Measurements from ENCODE around the gene TRIM69.
"Not testable (repeated sequence)": the region's sequence is repeated elsewhere in the genome, so short reads cannot be mapped to it uniquely, and the experiment has no call there.

Gene TRIM69

DNA sequence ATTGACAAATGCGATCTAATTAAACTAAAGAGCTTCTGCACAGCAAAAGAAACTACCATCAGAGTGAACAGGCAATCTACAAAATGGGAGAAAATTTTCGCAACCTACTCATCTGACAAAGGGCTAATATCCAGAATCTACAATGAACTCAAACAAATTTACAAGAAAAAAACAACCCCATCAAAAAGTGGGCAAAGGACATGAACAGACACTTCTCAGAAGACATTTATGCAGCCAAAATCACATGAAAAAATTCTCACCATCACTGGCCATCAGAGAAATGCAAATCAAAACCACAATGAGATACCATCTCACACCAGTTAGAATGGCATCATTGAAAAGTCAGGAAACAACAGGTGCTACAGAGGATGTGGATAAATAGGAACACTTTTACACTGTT is 7.1 kb downstream of the TRIM69 start:
- not testable (repeated sequence) for DNase-seq

DNA sequence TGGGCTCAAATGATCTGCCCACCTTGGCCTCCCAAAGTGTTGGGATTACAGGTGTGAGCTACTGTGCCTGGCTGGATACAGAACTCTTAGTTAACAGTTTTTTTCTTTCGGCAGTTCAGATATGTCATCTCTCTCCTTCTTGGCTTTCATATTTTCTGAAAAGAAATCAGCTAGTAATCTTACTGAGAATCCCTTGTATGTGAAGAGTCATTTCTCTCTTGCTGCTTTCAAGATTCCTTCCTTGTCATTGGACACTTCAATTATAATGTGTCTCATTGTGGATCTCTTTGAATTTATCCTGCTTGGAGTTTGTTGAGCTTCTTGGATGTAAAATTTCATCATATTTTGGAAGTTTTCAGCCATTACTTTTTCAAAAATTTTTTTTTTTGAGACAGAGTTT is 17.0 kb downstream of the TRIM69 start:
- DNase-seq, result no peak

GRCh38 chr15:44763187-44763586 is 26.9 kb downstream of the TRIM69 start:
- DNase-seq, result no peak

GRCh38 chr15:44763848-44764247 is 27.5 kb downstream of the TRIM69 start:
- no peak for DNase-seq

DNA sequence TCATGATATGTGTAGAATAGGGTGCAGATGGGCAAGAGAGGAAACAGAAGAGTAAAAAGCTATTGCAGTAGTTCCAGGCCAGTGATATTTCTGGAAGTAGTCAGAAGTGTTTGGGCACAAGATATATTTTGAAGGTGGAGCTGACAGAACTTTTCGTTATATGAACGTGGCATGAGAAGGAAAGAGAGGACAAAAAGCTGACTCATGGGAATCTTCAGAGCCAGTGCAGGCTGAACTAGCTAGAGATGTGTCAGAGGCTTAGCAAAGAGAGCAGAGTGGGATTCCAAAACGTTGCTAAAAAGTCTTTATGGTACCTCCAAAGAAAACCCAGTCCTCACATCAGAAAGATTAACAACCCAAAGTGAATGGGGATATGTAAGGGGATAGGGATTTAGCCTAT is 28.7 kb downstream of the TRIM69 start:
- DNase-seq, result no peak

GRCh38 chr15:44769521-44769920 is 33.2 kb downstream of the TRIM69 start:
- DNase-seq, result no peak

DNA sequence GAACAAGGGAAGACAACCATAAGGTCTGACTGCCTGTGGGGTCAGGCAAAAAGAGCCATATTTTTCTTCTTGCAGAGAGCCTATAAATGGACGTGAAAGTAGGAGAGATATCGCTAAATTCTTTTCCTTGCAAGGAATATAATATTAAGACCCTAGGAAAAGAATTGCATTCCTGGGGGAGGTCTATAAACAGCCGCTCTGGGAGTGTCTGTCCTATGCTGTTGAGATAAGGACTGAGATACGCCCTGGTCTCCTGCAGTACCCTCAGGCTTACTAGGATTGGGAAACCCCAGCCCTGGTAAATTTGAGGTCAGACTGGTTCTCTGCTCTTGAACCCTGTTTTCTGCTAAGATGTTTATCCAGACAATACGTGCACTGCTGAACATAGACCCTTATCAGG is 34.4 kb downstream of the TRIM69 start:
- DNase-seq, result peak in 1 of 2 donors; percentile 8

DNA sequence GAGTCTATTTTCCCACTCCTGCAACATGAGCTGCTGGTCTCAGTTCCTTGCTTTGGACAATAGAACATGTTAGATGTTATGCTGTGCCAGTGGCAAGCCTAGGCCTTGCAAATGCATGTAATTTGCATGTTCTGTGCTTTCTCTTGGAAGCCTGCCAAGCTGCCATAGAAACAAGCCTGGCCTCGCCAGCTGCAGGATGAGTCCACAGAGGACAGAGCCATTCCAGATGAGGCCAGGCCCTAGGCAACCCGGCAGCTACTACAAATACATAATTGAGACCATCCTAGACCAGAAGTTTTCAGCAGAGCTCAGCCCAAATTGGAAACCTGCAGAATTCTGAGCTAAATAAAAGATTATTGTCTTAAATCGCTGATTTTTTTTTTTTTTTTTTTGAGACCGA is 39.6 kb downstream of the TRIM69 start:
- no peak for DNase-seq

DNA sequence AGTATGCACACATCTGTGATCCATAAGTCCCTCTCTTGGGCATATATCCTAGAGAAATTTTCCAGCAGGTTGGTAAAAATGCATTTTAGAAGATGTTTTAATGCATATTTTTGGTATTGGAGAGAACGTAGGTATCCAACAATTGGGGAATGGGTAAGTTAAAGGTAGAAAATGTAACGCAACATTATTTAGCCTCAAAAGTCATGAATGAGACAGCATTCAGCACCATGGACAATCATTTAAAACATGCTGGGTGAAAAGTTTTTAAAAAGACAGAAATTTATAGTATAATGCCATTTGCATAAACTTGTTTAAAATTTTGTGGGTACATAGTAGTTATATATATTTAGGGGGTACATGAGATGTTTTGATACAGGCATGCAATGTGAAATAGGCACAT is 43.4 kb downstream of the TRIM69 start:
- DNase-seq, result no peak

GRCh38 chr15:44780608-44781007 is 44.3 kb downstream of the TRIM69 start:
- no peak for DNase-seq

DNA sequence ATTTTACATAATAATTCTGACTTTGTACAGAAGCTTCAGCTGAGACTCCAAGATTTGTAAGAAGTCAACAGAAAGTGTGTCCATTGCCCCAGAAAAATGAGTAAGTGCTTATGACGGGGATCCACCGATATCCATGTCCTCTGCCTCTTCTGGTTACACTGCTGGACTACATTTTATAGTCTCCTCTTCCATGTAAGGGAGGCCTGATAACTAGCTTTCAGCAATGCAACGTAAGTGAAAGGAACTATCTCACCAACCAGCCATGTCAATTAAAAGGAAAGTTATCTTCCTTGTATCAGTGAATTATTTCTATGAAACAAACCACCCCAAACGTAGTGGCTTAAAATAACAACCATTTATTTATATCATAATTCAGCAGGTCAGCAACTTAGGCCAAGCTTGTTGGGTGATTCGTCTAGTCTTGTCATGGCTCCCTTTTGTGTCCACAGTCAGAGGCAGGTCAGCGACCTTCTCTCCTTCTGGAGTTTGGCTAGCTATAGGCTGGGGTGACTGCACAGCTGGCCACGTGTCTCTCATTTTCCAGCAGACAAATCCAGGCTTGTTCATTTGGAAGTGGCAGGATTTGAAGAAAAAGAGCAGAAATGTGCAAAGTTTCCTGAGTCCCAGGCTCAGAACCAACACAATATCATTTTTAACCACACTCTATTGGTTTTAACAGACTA is 44.9 kb downstream of the TRIM69 start:
- no peak for DNase-seq

DNA sequence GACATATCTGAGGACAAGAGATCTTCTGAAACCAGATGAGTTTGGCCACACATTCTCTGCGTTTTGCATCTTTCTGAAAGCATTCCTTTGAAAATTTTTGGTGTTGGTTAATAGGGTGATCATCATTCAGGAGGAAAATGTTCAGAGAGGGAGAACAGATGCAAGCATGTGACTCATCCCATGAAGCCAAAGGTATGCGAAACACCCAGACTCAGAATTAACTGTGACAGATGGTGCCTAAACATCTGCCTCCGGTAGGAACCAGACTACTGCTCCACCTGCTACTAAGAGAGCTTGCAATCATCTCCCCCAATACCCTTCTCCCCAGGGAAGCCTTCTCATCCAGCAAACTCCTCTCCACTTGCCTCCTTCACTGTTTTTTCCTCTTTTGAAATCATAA is 46.2 kb downstream of the TRIM69 start:
- no peak for DNase-seq

GRCh38 chr15:44784918-44785274 is 48.6 kb downstream of the TRIM69 start:
- DNase-seq, result not testable (repeated sequence)

- DNase-seq, result peak in 1 of 2 donors; percentile 16
Observed at GRCh38 chr15:44788748-44789147, 52.4 kb downstream of the TRIM69 start.

DNA sequence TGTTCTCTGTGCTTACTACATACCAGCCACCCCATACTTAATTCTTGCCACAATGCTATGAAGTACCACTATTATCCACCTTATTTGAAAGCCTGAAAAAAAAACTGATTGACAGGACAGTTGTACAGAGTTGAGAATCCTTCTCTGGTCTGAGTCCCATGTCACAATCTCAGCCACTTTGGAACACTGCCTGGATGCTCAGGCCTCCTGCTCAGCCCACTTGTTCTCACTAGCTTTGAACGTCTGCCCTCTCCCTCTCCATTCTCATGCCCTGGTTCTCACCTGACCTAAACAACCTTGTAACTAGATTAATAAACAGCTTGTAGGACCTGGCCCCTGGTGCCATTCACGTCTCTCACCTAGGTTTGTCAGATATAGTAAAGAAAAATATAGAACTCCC is 53.9 kb downstream of the TRIM69 start:
- no peak for DNase-seq

- no peak for DNase-seq
Observed at GRCh38 chr15:44790656-44791055, 54.3 kb downstream of the TRIM69 start.

GRCh38 chr15:44792715-44793114 is 56.4 kb downstream of the TRIM69 start:
- DNase-seq, result no peak

- DNase-seq, result no peak
Observed at GRCh38 chr15:44794072-44794471, 57.7 kb downstream of the TRIM69 start.

- DNase-seq, result no peak
Observed at GRCh38 chr15:44796508-44796907, 60.2 kb downstream of the TRIM69 start.

DNA sequence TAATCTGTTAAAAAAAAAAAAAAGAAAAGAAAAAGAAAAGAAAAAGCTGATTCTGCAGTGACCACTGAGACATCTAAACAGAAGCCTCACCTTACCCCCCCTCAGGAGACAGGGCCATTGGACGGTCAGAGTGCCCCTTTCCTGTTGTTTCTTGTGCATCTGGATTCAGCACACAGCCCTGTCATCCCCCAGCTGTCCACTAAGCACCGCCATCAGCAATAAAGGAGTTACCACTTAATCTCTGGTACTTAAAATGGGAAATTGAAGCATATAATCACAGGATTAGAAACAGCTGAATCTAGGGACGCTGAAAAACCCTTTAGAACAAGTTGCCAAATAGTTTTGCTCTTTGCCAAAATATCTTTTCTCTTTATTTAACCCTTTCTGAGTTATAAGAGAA is 62.5 kb downstream of the TRIM69 start:
- no peak for DNase-seq

- no peak for DNase-seq
Observed at GRCh38 chr15:44801364-44801763, 65.0 kb downstream of the TRIM69 start.

- DNase-seq, result no peak
Observed at GRCh38 chr15:44801797-44802196, 65.5 kb downstream of the TRIM69 start.

- no peak for DNase-seq
Observed at GRCh38 chr15:44802336-44802735, 66.0 kb downstream of the TRIM69 start.

DNA sequence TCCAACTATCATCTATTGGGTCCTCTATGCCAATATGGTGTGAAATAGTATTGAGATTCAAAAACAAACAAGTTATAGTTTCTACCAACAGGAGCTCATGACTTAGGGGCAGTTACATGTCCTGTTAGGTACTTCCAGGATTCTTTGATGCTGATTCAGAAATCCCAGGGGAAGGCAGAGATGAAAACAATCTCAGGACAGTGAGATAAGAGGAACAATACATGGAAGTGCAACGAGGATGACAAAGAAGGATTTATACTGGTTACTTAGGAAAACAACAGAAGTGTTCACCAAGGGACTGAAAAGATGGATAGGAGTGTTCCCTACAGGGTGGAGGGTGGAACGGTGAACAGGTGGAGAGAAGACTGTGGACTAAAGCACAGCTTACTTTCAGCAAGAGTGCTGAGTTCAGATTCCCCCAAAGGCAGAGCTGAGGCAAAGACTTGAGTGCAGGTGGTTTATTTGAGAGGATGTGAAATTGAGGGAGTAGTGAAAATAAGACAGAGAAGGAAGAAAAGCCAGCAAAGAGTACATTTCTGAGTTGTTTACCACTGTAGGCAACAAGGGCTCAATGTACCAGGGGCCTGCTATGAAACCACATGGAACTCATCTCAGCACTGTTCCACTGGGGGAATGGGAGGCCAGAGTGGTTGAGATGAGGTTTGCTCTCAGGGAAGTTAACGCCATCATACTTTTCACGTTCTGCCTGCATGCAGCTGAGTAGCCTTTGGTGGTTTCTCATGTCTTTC is 68.1 kb downstream of the TRIM69 start:
- DNase-seq, result no peak

DNA sequence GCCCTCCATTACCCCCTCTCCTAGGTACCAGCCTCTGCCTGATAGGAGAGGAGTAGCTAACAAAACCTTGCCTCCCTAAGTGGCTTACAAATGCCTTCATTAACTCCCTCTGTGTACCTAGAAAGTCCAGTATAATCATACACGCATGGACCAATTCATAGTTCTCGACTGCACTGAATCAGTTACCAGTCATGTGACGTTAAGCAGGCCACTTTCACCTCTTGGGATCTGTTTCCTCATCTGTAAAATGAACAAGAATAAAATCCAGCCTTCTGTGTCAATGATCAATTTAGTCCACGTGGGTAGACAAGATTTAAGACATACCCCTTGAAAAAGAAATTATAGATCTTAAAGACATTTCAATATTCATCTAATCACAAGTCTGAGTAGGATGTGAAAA is 72.2 kb downstream of the TRIM69 start:
- no peak for DNase-seq

Measured in CD4-positive, alpha-beta T cell treated with Interferon alpha-2 for 1 hour (primary cell).